GM12878 (cell line): Measurements from ENCODE around the gene S1PR4. TPM values are rescaled to one million over a fixed set of nuclear protein-coding genes. Genes with fewer than 3 reads are reported as not detected.

Experiments used
- ATAC-seq: fragments of 200-7000 bp; cut with Tn5 transposase; 3 replicates; pipeline ENCODE4 v1.9.1; 2020; ENCODE audit warnings: mild to moderate bottlenecking, moderate library complexity
- BruUV-seq: library from RNA; stranded (reverse); fragments of 400-500 nt; replicated peaks from 2 replicates; lab custom pipeline; 2021; lab: Mats Ljungman, UMichigan
- CTCF ChIA-PET: fragments of 300-600 bp; sonication (Branson Sonifier 250); formaldehyde crosslinking; extraction: SDS; loops from one replicate; lab custom pipeline; 2021; ENCODE audit warnings: inconsistent platforms; lab: Yijun Ruan, JAX
- POLR2A ChIA-PET: fragments of 350-600 bp; formaldehyde crosslinking; extraction: SDS; loops from one replicate; lab custom pipeline; 2021; ENCODE audit warnings: inconsistent platforms; lab: Charles Lee
- RAD21 ChIA-PET: fragments of 300-600 bp; sonication (Branson Sonifier 250); formaldehyde crosslinking; loops from one replicate; lab custom pipeline; 2023; ENCODE audit warnings: antibody characterized with exemption; ENCODE audit not compliant: unreplicated experiment; lab: Charles Lee
- SMC1A ChIA-PET: fragments of 300-600 bp; sonication (Branson Sonifier 250); formaldehyde crosslinking; loops from one replicate; lab custom pipeline; 2023; ENCODE audit not compliant: unreplicated experiment, uncharacterized antibody; lab: Charles Lee
- DNase-seq: peaks from one replicate; pipeline ENCODE4 v3.0.0-alpha.2; 2011; ENCODE audit warnings: low read depth, low spot score
- FAIRE-seq: peaks from 3 replicates; lab custom pipeline; 2011; peaks lifted over from hg19 to GRCh38; lab: Jason Lieb, UNC
- H2AFZ ChIP-seq: 2 replicates; pipeline ENCODE4 v1.6.0; 2011; ENCODE audit warnings: low read depth, low read length, control low read depth; ENCODE audit not compliant: control insufficient read depth
- H3K27ac ChIP-seq: 2 replicates; pipeline ENCODE4 v1.5.1; 2011; ENCODE audit warnings: control low read depth; ENCODE audit not compliant: control insufficient read depth, insufficient read depth
- H3K27me3 ChIP-seq, 2 experiments: replicated peaks in 1 of 2; 2 replicates each; pipeline versions ENCODE4 v1.6.0 to v1.6.1; 2011; ENCODE audit warnings: low read length in 1 of 2; ENCODE audit not compliant: control insufficient read depth in 2 of 2, insufficient read depth in 2 of 2
- H3K36me3 ChIP-seq, 2 experiments: 2 replicates each; pipeline ENCODE4 v1.5.1; 2011; ENCODE audit warnings: low read length in 1 of 2; ENCODE audit not compliant: control insufficient read depth in 2 of 2, insufficient read depth in 2 of 2
- H3K4me1 ChIP-seq: 2 replicates; pipeline ENCODE4 v1.6.1; 2011; ENCODE audit warnings: mild to moderate bottlenecking, low read length, moderate library complexity, mixed read lengths; ENCODE audit not compliant: control insufficient read depth, insufficient read depth
- H3K4me2 ChIP-seq: 2 replicates; pipeline ENCODE4 v1.6.0; 2011; ENCODE audit warnings: control low read depth; ENCODE audit not compliant: control insufficient read depth, insufficient read depth
- H3K4me3 ChIP-seq: fragments of 200-600 bp; sonication (generic); 2 replicates; pipeline ENCODE4 v1.5.1; 2016
- H3K79me2 ChIP-seq: 2 replicates; pipeline ENCODE4 v1.6.0; 2011; ENCODE audit warnings: low read length; ENCODE audit not compliant: control insufficient read depth, insufficient read depth
- H3K9ac ChIP-seq: 2 replicates; pipeline ENCODE4 v1.8.0; 2011; ENCODE audit warnings: low read length, control low read depth, mixed read lengths; ENCODE audit not compliant: control insufficient read depth, insufficient read depth
- H3K9me3 ChIP-seq: replicated peaks from 3 replicates; pipeline ENCODE4 v1.5.1; 2011; ENCODE audit warnings: mild to moderate bottlenecking, low read length; ENCODE audit not compliant: control insufficient read depth, insufficient read depth
- H4K20me1 ChIP-seq: 2 replicates; pipeline ENCODE4 v1.6.0; 2011; ENCODE audit not compliant: control insufficient read depth, insufficient read depth
- CREB1 ChIP-seq: IDR thresholded peaks from 2 replicates; pipeline ENCODE4 v1.6.1; 2012; ENCODE audit warnings: low read depth, mild to moderate bottlenecking, inconsistent platforms
- EZH2 ChIP-seq: IDR thresholded peaks from 2 replicates; pipeline ENCODE4 v1.6.1; 2012; ENCODE audit warnings: low read depth, mild to moderate bottlenecking, control low read depth, inconsistent platforms, low read length, borderline replicate concordance; ENCODE audit not compliant: control insufficient read depth
- NFIC ChIP-seq: IDR thresholded peaks from 2 replicates; pipeline ENCODE4 v1.6.1; 2012; ENCODE audit warnings: low read depth, mild to moderate bottlenecking, inconsistent platforms, low read length, moderate library complexity
- WGBS: methylation state at CpG from one replicate; pipeline ENCODE4 v1.1.6; 2016; ENCODE audit warnings: low lambda C conversion rate; ENCODE audit not compliant: insufficient replicate concordance, insufficient coverage; ENCODE audit errors: missing lambda C conversion rate; 5-methylcytosine and 5-hydroxymethylcytosine counted together
- in situ Hi-C: fragments of 300-500 bp; cut with MboI; formaldehyde crosslinking; loops from 9 replicates; pipeline ENCODE4 v1.14.3; 2018; ENCODE audit warnings: mixed read lengths
- intact Hi-C: fragments of 100-400 bp; cut with micrococcal nuclease; formaldehyde crosslinking; loops from one replicate; pipeline ENCODE4 v1.14.2; 2022; ENCODE audit not compliant: unreplicated experiment
- polyA plus RNA-seq, 11 experiments: library from polyadenylated mRNA; depleted of rRNA in 4 of 11; unstranded in 6 of 11; stranded (reverse) in 5 of 11; fragments of >200 nt; fragmentation: Nextera tagmentation in 4 of 11; fragmentation: Illumina TruSeq in 1 of 11; extraction: Ambion mirVana in 4 of 11; extraction: Trizol in 1 of 11; gene quantifications; 1 replicate in 1 of 11; 2 replicates in 10 of 11; pipeline versions ENCODE4 v1.2.1 to v1.2.3, GENCODE V29; 2011 to 2016; ENCODE audit warnings: inconsistent platforms in 2 of 11, missing spikeins in 2 of 11, low read depth in 1 of 11
- total RNA-seq, 4 experiments: library from RNA; depleted of rRNA in 3 of 4; stranded (reverse); fragments of >200 nt in 3 of 4; fragmentation: Illumina TruSeq in 1 of 4; extraction: Trizol in 1 of 4; gene quantifications; 2 replicates each; pipeline versions ENCODE4 v1.2.1 to v1.2.3, GENCODE V29; 2013 to 2021

The S1PR4 gene
- total and polyA plus RNA-seq, 10 of the 15 experiments (the other 5 are each of a cell fraction or from before 2014, with no cell fraction given) = 0.19 to 57.7 (median 32.4) TPM; not detected in 1

DNA sequence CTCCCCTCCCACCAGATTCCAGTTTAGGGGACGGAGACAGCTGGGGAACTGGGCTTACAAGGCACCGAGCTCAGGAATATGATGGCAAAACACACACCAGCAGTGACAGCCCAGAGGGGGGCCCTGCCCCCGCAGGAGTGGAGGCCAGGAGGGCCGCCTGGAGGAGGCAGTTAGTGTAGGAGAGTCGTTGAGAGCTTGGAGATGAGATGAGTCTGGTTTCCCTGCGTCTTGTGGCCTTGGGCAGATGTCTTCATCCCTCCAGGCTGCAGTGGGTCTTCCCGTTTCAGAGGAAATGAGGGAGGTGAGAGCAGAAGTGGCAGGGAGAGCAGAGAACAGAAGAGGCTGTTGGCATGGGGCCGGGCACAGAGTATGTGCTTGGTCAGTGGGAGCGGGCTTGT is 50.8 kb downstream of the S1PR4 start:
- Histone ChIP-seq H4K20me1 (no peaks in the 10 kb centered on the region), H3K9ac (no peak overlapping the region), H3K27me3 (peaks cover 0 to 2% of the 10 kb centered on the region in 2 experiments; a peak in 2 of 4 replicates), H3K4me2 (no peak overlapping the region), H2AFZ (no peak overlapping the region), H3K27ac (no peak overlapping the region), H3K79me2 (no peaks in the 10 kb centered on the region), H3K36me3 (no peaks in the 10 kb centered on the region), H3K9me3 (no peaks in the 10 kb centered on the region), H3K4me1 (no peaks in the 10 kb centered on the region), H3K4me3 (no peak overlapping the region)
- CTCF ChIA-PET = interaction anchor here (0.8 kb wide), 1 partner anchor 253 kb away, joined by 3 read pairs; no protein-coding TSS in a partner anchor
- SMC1A ChIA-PET = no interaction called here
- POLR2A ChIA-PET = no interaction called here
- FAIRE-seq = no peak
- in situ Hi-C loops (no loop called here), intact Hi-C loops (no loop called here)
- DNase-seq = no peak
- WGBS = 22% methylated on average over 9 of the region's 9 CpGs
- RAD21 ChIA-PET = no interaction called here
- no peak for TF ChIP-seq EZH2
- TF ChIP-seq NFIC = no peak
- no peak for TF ChIP-seq CREB1
- BruUV-seq = no TSS peak
- no peak for ATAC-seq

Other genes with a start within 250 kb of the S1PR4 start
Only the 7 nearest of the 9 such genes appear.
- gene TLE2, start 149.5 kb upstream of the S1PR4 start, total RNA-seq (2014; rRNA removed) = not detected in 2 replicates
- not detected in 2 replicates for gene TLE2, start 149.5 kb upstream of the S1PR4 start, total RNA-seq (2014; rRNA removed; fragmentation: Illumina TruSeq; extraction: Trizol)
- 0.21 and 1.1 TPM in 2 replicates for gene TLE2, start 149.5 kb upstream of the S1PR4 start, total RNA-seq (2021)
- gene TLE2, start 149.5 kb upstream of the S1PR4 start, polyA plus RNA-seq (2011; rRNA removed) = not detected in 2 replicates
- gene TLE2, start 149.5 kb upstream of the S1PR4 start, polyA plus RNA-seq (2014; fragmentation: Illumina TruSeq; extraction: Trizol) = 0.21 TPM in 1 of 2 replicates, not detected in the other
- gene TLE2, start 149.5 kb upstream of the S1PR4 start, polyA plus RNA-seq (2014; fragmentation: Nextera tagmentation; extraction: Ambion mirVana) = under 1 TPM in 1 of 2 experiments, not detected in 1; 0.09 TPM
- 0.05 and 0.48 TPM in 2 replicates for gene TLE2, start 149.5 kb upstream of the S1PR4 start, polyA plus RNA-seq (2014; rRNA removed)
- gene TLE2, start 149.5 kb upstream of the S1PR4 start, polyA plus RNA-seq (2016; fragmentation: Nextera tagmentation; extraction: Ambion mirVana) = under 1 TPM in 1 of 2 experiments, not detected in 1; 0.11 TPM
- 282 and 299 TPM in 2 replicates for gene TLE5, start 116.3 kb upstream of the S1PR4 start, total RNA-seq (2014; rRNA removed)
- 144 and 153 TPM in 2 replicates for gene TLE5, start 116.3 kb upstream of the S1PR4 start, total RNA-seq (2014; rRNA removed; fragmentation: Illumina TruSeq; extraction: Trizol)
- gene TLE5, start 116.3 kb upstream of the S1PR4 start, total RNA-seq (2021) = 354 and 373 TPM in 2 replicates
- gene TLE5, start 116.3 kb upstream of the S1PR4 start, polyA plus RNA-seq (2011; rRNA removed) = 272 and 329 TPM in 2 replicates
- gene TLE5, start 116.3 kb upstream of the S1PR4 start, polyA plus RNA-seq (2014; fragmentation: Illumina TruSeq; extraction: Trizol) = 52.9 and 154 TPM in 2 replicates
- 10 to 100 TPM in 1 of 2 experiments, 1 to 10 TPM in 1; 2.5 to 13.0 TPM for gene TLE5, start 116.3 kb upstream of the S1PR4 start, polyA plus RNA-seq (2014; fragmentation: Nextera tagmentation; extraction: Ambion mirVana)
- 359 and 398 TPM in 2 replicates for gene TLE5, start 116.3 kb upstream of the S1PR4 start, polyA plus RNA-seq (2014; rRNA removed)
- 100 to 1,000 TPM in 1 of 2 experiments, 10 to 100 TPM in 1; 64.4 to 130 TPM for gene TLE5, start 116.3 kb upstream of the S1PR4 start, polyA plus RNA-seq (2016; fragmentation: Nextera tagmentation; extraction: Ambion mirVana)
- 5.0 and 6.8 TPM in 2 replicates for gene GNA11, start 84.4 kb upstream of the S1PR4 start, total RNA-seq (2014; rRNA removed)
- 3.0 and 4.7 TPM in 2 replicates for gene GNA11, start 84.4 kb upstream of the S1PR4 start, total RNA-seq (2014; rRNA removed; fragmentation: Illumina TruSeq; extraction: Trizol)
- 9.7 and 10.6 TPM in 2 replicates for gene GNA11, start 84.4 kb upstream of the S1PR4 start, total RNA-seq (2021)
- gene GNA11, start 84.4 kb upstream of the S1PR4 start, polyA plus RNA-seq (2011; rRNA removed) = 1.1 and 1.6 TPM in 2 replicates
- gene GNA11, start 84.4 kb upstream of the S1PR4 start, polyA plus RNA-seq (2014; fragmentation: Illumina TruSeq; extraction: Trizol) = 7.5 and 7.9 TPM in 2 replicates
- gene GNA11, start 84.4 kb upstream of the S1PR4 start, polyA plus RNA-seq (2014; fragmentation: Nextera tagmentation; extraction: Ambion mirVana) = under 1 TPM; 0.07 to 0.21 TPM
- gene GNA11, start 84.4 kb upstream of the S1PR4 start, polyA plus RNA-seq (2014; rRNA removed) = 5.5 and 6.4 TPM in 2 replicates
- 1 to 10 TPM; 1.9 to 2.2 TPM for gene GNA11, start 84.4 kb upstream of the S1PR4 start, polyA plus RNA-seq (2016; fragmentation: Nextera tagmentation; extraction: Ambion mirVana)
- 16.7 and 18.0 TPM in 2 replicates for gene GNA15, start 42.7 kb upstream of the S1PR4 start, total RNA-seq (2014; rRNA removed)
- gene GNA15, start 42.7 kb upstream of the S1PR4 start, total RNA-seq (2014; rRNA removed; fragmentation: Illumina TruSeq; extraction: Trizol) = 8.7 and 9.5 TPM in 2 replicates
- 16.2 and 16.9 TPM in 2 replicates for gene GNA15, start 42.7 kb upstream of the S1PR4 start, total RNA-seq (2021)
- 10.2 and 16.6 TPM in 2 replicates for gene GNA15, start 42.7 kb upstream of the S1PR4 start, polyA plus RNA-seq (2011; rRNA removed)
- gene GNA15, start 42.7 kb upstream of the S1PR4 start, polyA plus RNA-seq (2014; fragmentation: Illumina TruSeq; extraction: Trizol) = 2.5 and 7.3 TPM in 2 replicates
- 1 to 10 TPM in 1 of 2 experiments, under 1 TPM in 1; 0.42 to 1.7 TPM for gene GNA15, start 42.7 kb upstream of the S1PR4 start, polyA plus RNA-seq (2014; fragmentation: Nextera tagmentation; extraction: Ambion mirVana)
- 13.0 and 13.8 TPM in 2 replicates for gene GNA15, start 42.7 kb upstream of the S1PR4 start, polyA plus RNA-seq (2014; rRNA removed)
- gene GNA15, start 42.7 kb upstream of the S1PR4 start, polyA plus RNA-seq (2016; fragmentation: Nextera tagmentation; extraction: Ambion mirVana) = 10 to 100 TPM in 1 of 2 experiments, 1 to 10 TPM in 1; 8.7 to 10.1 TPM
- gene NCLN, start 7.2 kb downstream of the S1PR4 start, total RNA-seq (2014; rRNA removed) = 35.0 and 43.0 TPM in 2 replicates
- 14.5 and 18.6 TPM in 2 replicates for gene NCLN, start 7.2 kb downstream of the S1PR4 start, total RNA-seq (2014; rRNA removed; fragmentation: Illumina TruSeq; extraction: Trizol)
- gene NCLN, start 7.2 kb downstream of the S1PR4 start, total RNA-seq (2021) = 69.2 and 79.1 TPM in 2 replicates
- 10.7 and 29.5 TPM in 2 replicates for gene NCLN, start 7.2 kb downstream of the S1PR4 start, polyA plus RNA-seq (2011; rRNA removed)
- gene NCLN, start 7.2 kb downstream of the S1PR4 start, polyA plus RNA-seq (2014; fragmentation: Illumina TruSeq; extraction: Trizol) = 2.3 and 11.6 TPM in 2 replicates
- 1 to 10 TPM; 2.2 to 7.2 TPM for gene NCLN, start 7.2 kb downstream of the S1PR4 start, polyA plus RNA-seq (2014; fragmentation: Nextera tagmentation; extraction: Ambion mirVana)
- 42.6 and 64.0 TPM in 2 replicates for gene NCLN, start 7.2 kb downstream of the S1PR4 start, polyA plus RNA-seq (2014; rRNA removed)
- gene NCLN, start 7.2 kb downstream of the S1PR4 start, polyA plus RNA-seq (2016; fragmentation: Nextera tagmentation; extraction: Ambion mirVana) = 10 to 100 TPM; 71.8 to 75.2 TPM
- not detected in 2 replicates for gene CELF5, start 45.9 kb downstream of the S1PR4 start, total RNA-seq (2014; rRNA removed)
- not detected in 2 replicates for gene CELF5, start 45.9 kb downstream of the S1PR4 start, total RNA-seq (2014; rRNA removed; fragmentation: Illumina TruSeq; extraction: Trizol)
- not detected in 2 replicates for gene CELF5, start 45.9 kb downstream of the S1PR4 start, total RNA-seq (2021)
- gene CELF5, start 45.9 kb downstream of the S1PR4 start, polyA plus RNA-seq (2011; rRNA removed) = 0.01 and 0.04 TPM in 2 replicates
- not detected in 2 replicates for gene CELF5, start 45.9 kb downstream of the S1PR4 start, polyA plus RNA-seq (2014; fragmentation: Illumina TruSeq; extraction: Trizol)
- gene CELF5, start 45.9 kb downstream of the S1PR4 start, polyA plus RNA-seq (2014; fragmentation: Nextera tagmentation; extraction: Ambion mirVana) = not detected
- 0.01 and 0.16 TPM in 2 replicates for gene CELF5, start 45.9 kb downstream of the S1PR4 start, polyA plus RNA-seq (2014; rRNA removed)
- gene CELF5, start 45.9 kb downstream of the S1PR4 start, polyA plus RNA-seq (2016; fragmentation: Nextera tagmentation; extraction: Ambion mirVana) = not detected
- gene NFIC, start 187.8 kb downstream of the S1PR4 start, total RNA-seq (2014; rRNA removed) = 8.8 and 9.2 TPM in 2 replicates
- gene NFIC, start 187.8 kb downstream of the S1PR4 start, total RNA-seq (2014; rRNA removed; fragmentation: Illumina TruSeq; extraction: Trizol) = 2.8 and 5.3 TPM in 2 replicates
- gene NFIC, start 187.8 kb downstream of the S1PR4 start, total RNA-seq (2021) = 50.5 and 53.5 TPM in 2 replicates
- 0.86 and 1.6 TPM in 2 replicates for gene NFIC, start 187.8 kb downstream of the S1PR4 start, polyA plus RNA-seq (2011; rRNA removed)
- gene NFIC, start 187.8 kb downstream of the S1PR4 start, polyA plus RNA-seq (2014; fragmentation: Illumina TruSeq; extraction: Trizol) = 4.6 and 11.1 TPM in 2 replicates
- 1 to 10 TPM in 1 of 2 experiments, under 1 TPM in 1; 0.71 to 1.1 TPM for gene NFIC, start 187.8 kb downstream of the S1PR4 start, polyA plus RNA-seq (2014; fragmentation: Nextera tagmentation; extraction: Ambion mirVana)
- gene NFIC, start 187.8 kb downstream of the S1PR4 start, polyA plus RNA-seq (2014; rRNA removed) = 13.8 and 16.8 TPM in 2 replicates
- gene NFIC, start 187.8 kb downstream of the S1PR4 start, polyA plus RNA-seq (2016; fragmentation: Nextera tagmentation; extraction: Ambion mirVana) = 10 to 100 TPM; 18.5 to 22.2 TPM